GM19455 (cell line): ENCODE measurements around the gene MGAT4B.

Experiments used
- ATAC-seq: cut with Tn5 transposase; IDR thresholded peaks from one replicate; pipeline ENCODE4 v1.9.1; 2021; ENCODE audit not compliant: unreplicated experiment

The MGAT4B gene

GRCh38 chr5:179812997-179813607 is 6.4 kb upstream of the MGAT4B start:
- no peak for ATAC-seq

GRCh38 chr5:179812135-179812825 is 5.6 kb upstream of the MGAT4B start:
- ATAC-seq = no peak

- peak; percentile 31 for ATAC-seq
These were observed 977 bp downstream of the MGAT4B start for GRCh38 chr5:179805529-179806249.

- no peak for ATAC-seq
These were observed 1.6 kb downstream of the MGAT4B start for GRCh38 chr5:179805070-179805528.

- no peak for ATAC-seq
These were observed 2.1 kb downstream of the MGAT4B start for GRCh38 chr5:179804555-179804947.

- ATAC-seq = no peak
These were observed 2.8 kb downstream of the MGAT4B start for GRCh38 chr5:179803651-179804554.

- ATAC-seq = no peak
These were observed 3.6 kb downstream of the MGAT4B start for GRCh38 chr5:179802950-179803562.

- ATAC-seq = no peak
These were observed 4.3 kb downstream of the MGAT4B start for GRCh38 chr5:179802207-179802883.

- no peak for ATAC-seq
These were observed 5.1 kb downstream of the MGAT4B start for GRCh38 chr5:179801304-179802206.

GRCh38 chr5:179800696-179801201 is 5.9 kb downstream of the MGAT4B start:
- ATAC-seq = no peak

GRCh38 chr5:179800071-179800695 is 6.5 kb downstream of the MGAT4B start:
- ATAC-seq = no peak

- no peak for ATAC-seq
These were observed 7.1 kb downstream of the MGAT4B start for GRCh38 chr5:179799644-179799973.

- no peak for ATAC-seq
These were observed 7.7 kb downstream of the MGAT4B start for GRCh38 chr5:179798771-179799643.

- ATAC-seq = no peak
These were observed 8.4 kb downstream of the MGAT4B start for GRCh38 chr5:179798144-179798770.

- ATAC-seq = no peak
These were observed 8.9 kb downstream of the MGAT4B start for GRCh38 chr5:179797741-179798140.

- ATAC-seq = no peak
These were observed 9.6 kb downstream of the MGAT4B start for GRCh38 chr5:179796877-179797608.
